GM18508 (cell line): ENCODE data around the gene MAGI2.
"Not testable (repeated sequence)": the region's sequence is repeated elsewhere in the genome, so short reads cannot be mapped to it uniquely, and the experiment has no call there.

Source experiments
- ATAC-seq: cut with Tn5 transposase; IDR thresholded peaks from one replicate; pipeline ENCODE4 v1.9.1; 2021; ENCODE audit warnings: moderate number of reproducible peaks; ENCODE audit not compliant: insufficient read depth, unreplicated experiment

Gene MAGI2

DNA sequence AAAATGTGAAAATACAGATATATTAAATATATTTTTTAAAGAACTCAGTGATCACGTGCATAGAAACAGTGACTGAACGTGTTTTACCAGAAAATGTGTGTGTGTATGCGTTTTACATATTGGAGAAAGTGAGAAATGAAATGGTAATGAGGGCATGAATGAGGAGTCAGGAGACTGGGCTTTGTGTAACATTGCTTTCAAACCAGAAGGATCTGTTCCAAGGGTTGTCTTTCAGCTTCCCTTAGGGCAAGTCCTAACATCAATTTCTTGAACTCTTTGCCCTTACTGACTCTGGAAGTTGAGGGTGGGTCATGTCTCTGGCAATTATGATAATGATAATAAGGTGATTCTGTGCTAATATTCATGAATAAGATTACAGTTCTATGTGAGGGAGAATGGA lies 1097.6 kb downstream of the MAGI2 start:
- no peak for ATAC-seq

DNA sequence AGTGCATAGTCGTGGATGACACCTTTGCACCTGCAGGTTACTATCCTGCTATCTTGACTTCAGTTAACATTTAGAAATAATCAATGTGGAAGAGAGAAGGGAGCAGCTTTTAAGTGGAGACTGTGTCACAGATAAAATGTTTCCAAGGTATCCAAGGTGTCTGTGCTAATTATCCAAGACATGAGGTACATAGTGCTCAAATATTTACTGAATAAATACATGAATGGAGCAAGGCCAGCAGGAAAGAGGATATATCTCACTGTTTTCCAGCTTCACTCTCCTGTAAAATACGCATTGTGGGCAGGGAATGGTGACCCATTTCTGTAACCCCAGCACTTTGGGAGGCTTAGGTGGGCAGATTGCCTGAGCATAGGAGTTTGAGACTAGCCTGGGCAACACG lies 1102.5 kb downstream of the MAGI2 start:
- ATAC-seq: no peak

DNA sequence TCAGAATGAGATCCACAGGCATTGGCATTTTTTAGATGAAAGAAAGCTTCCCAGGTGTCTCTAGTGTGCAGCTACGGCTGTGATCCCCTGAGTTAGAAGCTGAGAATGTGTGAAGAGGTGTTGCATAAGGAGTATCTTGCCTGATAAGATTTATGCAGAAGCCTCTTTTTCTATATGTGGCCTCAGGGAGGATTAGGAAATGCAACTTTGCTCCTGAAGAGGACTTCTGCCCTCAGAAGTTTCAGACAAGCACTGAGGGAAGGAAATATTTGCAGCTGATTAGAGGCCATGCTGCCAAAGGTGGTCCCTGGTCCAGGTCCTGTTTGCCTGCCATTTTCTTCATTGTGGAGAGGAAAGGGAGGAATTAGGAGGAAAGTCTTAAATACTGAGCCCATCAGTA lies 1103.1 kb downstream of the MAGI2 start:
- no peak for ATAC-seq

DNA sequence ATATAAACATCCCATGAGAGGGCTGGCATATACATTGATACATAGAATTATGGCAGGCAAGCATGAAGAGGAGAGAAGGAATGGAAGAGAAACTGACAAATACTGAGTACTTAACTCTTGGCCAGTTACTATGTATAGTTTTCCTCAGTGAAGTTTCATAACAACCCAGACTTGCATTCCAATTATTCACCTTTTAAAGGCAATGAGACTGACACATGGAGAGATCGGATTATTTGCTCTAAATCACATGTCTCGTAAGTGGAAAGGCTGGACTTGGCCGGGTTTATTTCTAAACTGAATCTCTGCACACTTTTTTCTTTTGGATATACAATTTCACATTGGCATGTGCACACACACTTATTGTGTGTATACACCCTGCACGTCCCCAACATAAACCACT lies 1106.6 kb downstream of the MAGI2 start:
- no peak for ATAC-seq

- ATAC-seq: no peak
Measured at GRCh38 chr7:78345979-78346378, 1107.5 kb downstream of the MAGI2 start.

- ATAC-seq: no peak
Measured at GRCh38 chr7:78345293-78345911, 1108.1 kb downstream of the MAGI2 start.

DNA sequence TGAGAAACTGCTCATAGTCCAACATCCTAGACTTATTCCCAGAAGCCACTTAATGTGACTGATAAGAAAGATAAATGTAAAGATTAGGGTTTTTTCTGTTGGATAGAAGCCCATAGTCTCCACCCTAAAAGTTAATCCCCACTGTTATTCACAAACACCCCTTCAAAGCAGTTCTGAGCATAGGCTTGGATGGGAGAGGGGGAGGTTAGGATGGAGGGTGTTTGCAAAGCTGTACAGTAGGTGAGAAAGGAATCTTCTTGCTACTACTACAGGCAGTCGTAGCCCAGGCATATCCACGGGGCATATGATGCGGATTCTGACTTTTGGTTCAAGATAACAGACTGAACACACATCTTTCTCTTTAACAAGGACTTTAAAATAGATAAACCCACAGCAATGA lies 1119.0 kb downstream of the MAGI2 start:
- no peak for ATAC-seq

- ATAC-seq: no peak
Measured at GRCh38 chr7:78333530-78334425, 1119.7 kb downstream of the MAGI2 start.

DNA sequence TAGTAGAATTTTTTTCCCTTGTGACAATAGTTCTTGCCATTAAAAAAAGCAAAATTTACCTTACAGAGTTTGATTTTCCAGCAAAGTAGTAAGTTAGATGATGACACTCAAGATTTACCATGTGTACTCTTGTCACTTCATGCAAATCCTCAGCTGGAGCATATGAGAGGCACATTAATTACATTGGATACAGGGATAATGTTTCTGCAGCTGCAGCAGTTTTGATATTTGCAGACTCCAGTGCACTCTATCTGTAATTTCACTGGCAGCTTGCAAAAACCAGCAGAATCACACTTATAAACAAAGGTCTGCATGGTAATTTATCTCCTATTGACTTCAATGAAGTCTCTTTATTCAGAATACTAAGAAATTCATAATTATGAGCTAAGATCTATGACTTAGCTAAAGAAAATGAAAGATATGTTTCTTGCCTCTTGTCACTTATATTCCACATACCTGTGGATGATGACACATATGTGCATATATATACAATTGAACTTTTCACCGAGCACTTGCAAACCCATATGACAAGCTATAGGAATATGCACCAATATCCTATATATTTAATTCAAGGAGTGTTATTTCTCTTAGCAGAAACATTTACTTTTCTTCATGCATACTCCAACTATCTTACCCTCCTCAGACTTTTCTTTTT lies 1124.3 kb downstream of the MAGI2 start:
- ATAC-seq: no peak

GRCh38 chr7:78327718-78328117 lies 1125.7 kb downstream of the MAGI2 start:
- ATAC-seq: no peak

GRCh38 chr7:78326876-78327275 lies 1126.6 kb downstream of the MAGI2 start:
- no peak for ATAC-seq

DNA sequence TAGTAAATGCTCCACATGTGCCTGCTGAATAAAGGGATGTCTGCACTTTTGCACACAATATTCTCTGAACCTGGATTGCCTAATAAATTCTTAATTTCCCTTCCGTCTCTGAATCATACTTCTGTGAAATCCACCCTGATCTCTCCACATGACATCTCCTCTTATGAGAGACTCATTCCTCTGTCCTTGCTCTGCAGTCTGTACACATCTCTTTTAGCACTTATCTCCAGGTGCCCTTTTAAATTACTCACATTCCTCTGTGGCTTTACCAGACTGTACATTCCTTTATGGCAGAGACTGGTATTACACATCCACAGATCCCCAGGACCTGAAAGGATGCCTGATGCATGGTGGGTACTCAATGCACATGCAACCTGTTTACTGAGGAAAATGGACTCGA lies 1127.3 kb downstream of the MAGI2 start:
- no peak for ATAC-seq

- ATAC-seq: no peak
Measured at GRCh38 chr7:78323118-78323517, 1130.3 kb downstream of the MAGI2 start.

- not testable (repeated sequence) for ATAC-seq
Measured at GRCh38 chr7:78322231-78322630, 1131.2 kb downstream of the MAGI2 start.

DNA sequence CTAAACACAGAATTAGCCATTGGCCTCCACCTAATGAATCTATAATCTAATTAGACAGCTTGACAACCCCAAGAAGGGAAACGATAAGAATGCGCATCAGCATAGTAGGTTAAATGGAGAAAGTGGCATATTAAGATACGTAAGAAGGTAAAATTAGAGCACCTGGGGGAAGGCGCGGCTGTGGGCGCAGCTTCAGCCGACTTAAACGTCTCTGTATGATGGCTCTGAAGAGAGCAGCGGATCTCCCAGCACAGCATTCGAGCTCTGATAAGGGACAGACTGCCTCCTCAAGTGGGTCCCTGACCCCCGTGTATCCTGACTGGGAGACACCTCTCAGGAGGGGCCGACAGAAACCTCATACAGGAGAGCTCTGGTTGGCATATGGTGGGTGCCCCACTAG lies 1136.1 kb downstream of the MAGI2 start:
- no peak for ATAC-seq

- no peak for ATAC-seq
Measured at GRCh38 chr7:78316110-78316509, 1137.4 kb downstream of the MAGI2 start.

GRCh38 chr7:78315119-78315518 lies 1138.3 kb downstream of the MAGI2 start:
- ATAC-seq: no peak

- ATAC-seq: no peak
Measured at GRCh38 chr7:78311181-78311580, 1142.3 kb downstream of the MAGI2 start.

DNA sequence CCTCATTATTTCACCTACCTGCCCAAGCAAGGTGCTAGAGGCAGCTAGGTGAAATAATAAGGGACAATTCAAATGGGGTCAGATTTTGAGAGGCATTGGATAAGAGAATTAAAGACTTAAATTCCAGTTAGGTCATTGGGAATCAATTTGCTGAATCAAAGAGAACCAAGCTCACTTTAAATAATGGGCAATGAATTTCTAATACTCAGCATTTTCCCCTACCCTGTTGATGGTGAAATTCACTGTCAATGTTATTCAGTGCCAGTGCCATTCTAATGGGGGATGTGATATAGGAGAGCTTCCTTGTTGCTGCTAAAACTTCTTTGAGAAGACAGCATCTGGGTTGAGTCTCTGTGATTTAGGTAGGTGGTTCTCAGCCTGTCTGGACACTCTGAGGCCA lies 1145.6 kb downstream of the MAGI2 start:
- no peak for ATAC-seq

DNA sequence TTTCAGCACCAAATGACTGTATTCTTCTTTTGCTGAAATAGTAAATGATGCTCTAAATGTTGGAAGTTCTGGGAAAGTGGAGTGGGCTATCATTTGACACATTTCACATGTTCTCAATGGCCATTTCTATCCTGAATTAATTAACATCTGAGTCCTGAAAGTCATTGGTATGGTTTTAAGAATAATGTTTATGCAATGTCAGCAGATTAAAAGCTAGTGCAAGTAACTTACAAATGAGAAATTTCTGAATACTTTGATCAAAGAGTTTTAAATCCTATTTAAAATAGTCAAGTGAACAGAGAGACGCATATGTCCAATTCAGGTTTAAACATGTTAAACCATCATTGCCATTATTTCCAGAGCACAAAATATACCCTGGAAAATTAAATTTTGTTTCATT lies 1146.8 kb downstream of the MAGI2 start:
- ATAC-seq: no peak

- ATAC-seq: no peak
Measured at GRCh38 chr7:78301407-78301806, 1152.1 kb downstream of the MAGI2 start.
